Measurements from ENCODE around the gene TRMT112.

Gene TRMT112
- total RNA-seq = 25.6 to 64.6 (median 43.2) reads per million in 18 experiments

- peak; percentile 95 to 98 for DNase-seq
Observed at GRCh38 chr11:64317325-64317960, at the start of gene TRMT112. Gene TRMT112 (minus strand): TSS chr11:64317559. CDS start chr11:64317526, 33 bp downstream.

DNA sequence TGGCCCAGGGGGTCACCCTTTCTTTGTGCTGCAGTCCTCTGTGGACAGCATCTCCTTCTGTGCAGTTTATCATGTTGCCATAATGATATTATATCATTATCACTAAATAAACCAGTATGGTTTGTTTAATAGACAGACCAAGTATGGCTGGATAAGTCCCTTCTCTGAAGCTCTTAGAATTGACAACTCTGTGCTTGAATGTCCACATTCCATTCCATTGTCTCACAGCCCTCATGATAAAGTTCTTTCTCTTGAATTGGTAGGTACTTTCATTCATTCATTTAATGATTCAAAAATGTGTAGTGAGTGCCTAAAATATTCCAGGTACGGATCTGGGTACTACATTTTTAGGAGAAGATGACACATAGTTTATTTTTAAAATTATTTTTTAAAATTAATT is 49.4 kb upstream of the TRMT112 start:
- no peak for DNase-seq

DNA sequence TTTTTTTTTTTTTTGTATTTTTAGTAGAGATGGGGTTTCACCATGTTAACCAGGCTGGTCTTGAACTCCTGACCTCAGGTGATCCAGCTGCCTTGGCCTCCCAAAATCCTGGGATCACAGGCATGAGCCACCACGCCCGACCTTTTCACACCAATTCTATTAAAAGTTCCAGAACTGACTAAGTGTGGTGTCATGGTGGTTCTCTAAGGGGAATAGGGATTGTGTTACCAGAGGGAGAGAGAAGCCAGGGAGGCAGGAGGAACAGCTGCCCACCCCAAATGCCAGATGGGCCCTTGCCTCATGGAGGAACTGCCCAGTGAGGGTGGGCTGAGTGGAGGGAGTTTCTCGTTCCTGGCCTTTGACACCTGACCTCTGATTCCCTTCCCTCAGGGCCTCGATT is 47.6 kb upstream of the TRMT112 start:
- no peak for DNase-seq

- DNase-seq = no peak
Observed at GRCh38 chr11:64364435-64364834, 47.1 kb upstream of the TRMT112 start.

- DNase-seq = no peak
Observed at GRCh38 chr11:64362339-64362738, 45.0 kb upstream of the TRMT112 start.

DNA sequence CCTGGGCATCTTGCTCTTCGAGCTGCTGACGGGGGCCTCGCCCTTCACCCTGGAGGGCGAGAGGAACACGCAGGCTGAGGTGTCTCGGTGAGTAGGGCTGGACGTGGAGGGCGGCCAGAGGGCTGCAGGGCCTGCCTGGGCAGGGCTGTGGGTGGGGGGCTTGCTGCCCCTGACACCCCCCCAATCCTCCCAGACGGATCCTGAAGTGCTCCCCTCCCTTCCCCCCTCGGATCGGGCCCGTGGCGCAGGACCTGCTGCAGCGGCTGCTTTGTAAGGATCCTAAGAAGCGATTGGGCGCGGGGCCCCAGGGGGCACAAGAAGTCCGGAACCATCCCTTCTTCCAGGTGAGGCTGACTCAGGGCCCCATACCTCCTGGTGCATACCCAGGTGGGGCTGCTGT is 44.3 kb upstream of the TRMT112 start:
- no peak for DNase-seq

- peak; percentile 44 to 52 for DNase-seq
Observed at GRCh38 chr11:64360448-64360921, 43.1 kb upstream of the TRMT112 start.

DNA sequence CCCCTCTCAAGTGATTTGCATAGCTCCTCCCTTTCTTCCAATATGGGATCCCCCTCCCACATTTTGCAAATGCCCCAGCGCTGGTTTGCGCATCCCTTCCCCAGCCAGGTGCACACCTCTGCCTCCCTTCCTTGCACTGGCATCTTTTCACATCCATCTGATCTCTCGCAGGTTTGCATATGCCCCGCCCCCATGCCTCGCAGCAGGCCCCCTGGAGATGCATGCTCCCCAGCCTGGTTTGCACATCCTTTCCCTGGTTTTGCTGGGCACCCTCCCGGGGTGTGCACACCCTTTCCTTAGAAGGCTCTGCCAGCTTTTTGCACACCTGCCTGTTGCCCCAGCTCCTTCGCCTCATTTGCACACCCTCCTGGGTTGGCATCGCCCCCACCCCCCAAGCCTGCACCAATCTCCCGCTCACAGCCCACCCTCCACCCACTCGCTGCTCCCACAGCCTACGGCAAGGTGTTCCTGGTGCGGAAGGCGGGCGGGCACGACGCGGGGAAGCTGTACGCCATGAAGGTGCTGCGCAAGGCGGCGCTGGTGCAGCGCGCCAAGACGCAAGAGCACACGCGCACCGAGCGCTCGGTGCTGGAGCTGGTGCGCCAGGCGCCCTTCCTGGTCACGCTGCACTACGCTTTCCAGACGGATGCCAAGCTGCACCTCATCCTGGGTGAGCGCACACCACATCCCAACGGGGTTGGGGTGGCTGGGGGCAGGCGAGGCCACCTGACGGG is 42.5 kb upstream of the TRMT112 start:
- DNase-seq = peak; percentile 39 to 52

- peak; percentile 69 to 87 for DNase-seq
Observed at GRCh38 chr11:64358907-64359711, 41.8 kb upstream of the TRMT112 start, which contains the start of gene RPS6KA4. Gene RPS6KA4 (plus strand): TSS chr11:64359162. CDS start chr11:64359236, 74 bp downstream.

GRCh38 chr11:64358536-64358906 is 41.2 kb upstream of the TRMT112 start:
- DNase-seq = no peak

GRCh38 chr11:64357904-64358535 is 40.7 kb upstream of the TRMT112 start:
- DNase-seq = no peak

DNA sequence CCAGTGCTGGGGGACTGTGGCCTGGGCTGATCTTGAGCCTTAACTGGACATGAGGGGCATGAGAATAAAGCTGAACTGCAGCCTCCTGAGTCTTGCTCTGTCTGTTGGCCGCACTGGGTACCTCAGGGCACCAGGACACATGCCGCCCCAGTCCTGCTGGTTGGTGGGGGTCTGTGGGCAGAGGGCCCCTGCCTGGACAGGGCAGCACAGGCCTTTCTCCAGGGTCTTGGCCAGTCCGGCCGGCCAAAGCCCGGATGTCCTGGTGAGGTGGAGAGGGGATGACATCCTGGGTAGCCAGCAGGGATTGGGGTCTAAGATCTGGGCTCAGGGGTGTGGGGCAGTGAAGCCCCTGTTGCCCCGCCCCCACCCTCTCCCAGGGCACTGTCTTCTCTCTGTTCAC is 40.1 kb upstream of the TRMT112 start:
- DNase-seq = no peak

DNA sequence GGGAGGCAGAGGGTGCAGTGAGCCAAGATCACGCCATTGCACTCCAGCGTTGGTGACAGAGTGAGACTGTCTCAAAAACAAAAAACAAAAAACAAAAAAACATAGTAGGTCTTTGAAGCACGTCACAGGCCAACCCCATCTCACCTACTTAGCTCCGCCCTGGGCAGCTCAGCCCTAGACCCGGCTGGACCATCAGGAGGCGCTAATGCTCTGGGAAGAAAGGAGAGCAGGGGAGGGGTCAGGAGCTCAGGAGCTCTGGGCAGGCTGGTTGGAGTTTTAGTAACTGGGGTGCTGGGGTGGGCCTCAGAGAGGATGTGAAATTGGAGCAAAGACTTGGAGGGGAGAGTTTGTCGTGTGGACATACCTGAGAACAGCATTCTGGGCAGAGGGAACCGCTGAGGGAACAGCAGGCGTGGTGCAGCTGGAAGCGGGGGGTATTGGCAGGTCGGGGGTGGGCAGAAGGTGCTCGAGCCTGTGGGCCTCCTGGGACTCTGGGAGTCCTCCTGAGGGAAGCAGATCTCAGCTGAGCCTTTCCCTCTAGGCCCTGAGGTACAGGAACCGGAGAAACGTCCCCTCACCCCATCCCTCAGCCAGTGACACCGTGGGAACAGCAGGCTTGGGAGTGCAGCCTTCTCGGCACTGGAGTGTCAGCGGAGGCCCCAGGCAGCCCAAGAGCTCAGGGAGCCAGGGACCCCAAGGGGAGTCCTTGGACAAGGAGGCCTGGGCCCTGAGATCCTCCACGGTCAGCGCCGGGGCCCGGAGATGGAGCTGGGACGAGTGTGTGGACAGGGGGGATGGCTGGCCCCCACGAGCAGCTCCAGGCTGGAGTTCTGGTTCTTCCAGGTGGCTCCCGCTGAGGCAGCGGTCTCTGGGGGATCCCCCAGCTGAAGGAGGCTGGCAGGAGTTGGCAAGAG is 39.4 kb upstream of the TRMT112 start:
- peak; percentile 53 to 61 for DNase-seq

GRCh38 chr11:64355078-64355940 is 38.0 kb upstream of the TRMT112 start:
- peak; percentile 62 to 74 for DNase-seq

GRCh38 chr11:64353715-64354506 is 36.6 kb upstream of the TRMT112 start:
- no peak for DNase-seq

DNA sequence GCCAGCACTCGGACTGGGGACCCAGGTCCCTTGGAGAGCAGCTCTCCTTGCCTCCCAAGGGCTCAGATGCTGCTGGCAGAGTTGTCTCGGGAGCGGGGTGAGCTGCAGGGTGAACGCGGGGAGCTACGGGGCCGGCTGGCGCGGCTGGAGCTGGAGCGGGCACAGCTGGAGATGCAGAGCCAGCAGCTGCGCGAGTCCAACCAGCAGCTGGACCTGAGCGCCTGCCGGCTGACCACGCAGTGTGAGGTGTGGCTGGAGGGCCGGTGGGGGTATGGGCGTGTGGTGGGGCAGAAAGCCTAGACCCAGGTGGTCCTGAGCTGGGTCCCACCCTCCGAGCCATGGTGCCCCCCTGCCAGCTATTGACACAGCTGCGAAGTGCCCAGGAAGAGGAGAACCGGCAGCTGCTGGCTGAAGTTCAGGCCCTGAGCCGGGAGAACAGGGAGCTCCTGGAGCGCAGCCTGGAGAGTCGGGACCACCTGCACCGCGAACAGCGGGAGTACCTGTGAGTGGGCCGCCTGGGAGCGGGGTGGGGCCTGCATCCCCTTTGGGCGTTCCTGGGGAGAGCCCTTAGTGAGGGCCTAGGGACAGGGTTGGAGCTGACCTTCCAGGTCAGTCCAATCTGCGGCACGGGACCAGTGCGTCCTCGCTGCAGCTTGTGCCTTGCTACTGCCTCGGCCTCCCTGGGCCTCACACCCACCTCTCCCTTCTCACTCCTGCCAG is 35.8 kb upstream of the TRMT112 start:
- no peak for DNase-seq

GRCh38 chr11:64352099-64352994 is 35.0 kb upstream of the TRMT112 start:
- no peak for DNase-seq

DNA sequence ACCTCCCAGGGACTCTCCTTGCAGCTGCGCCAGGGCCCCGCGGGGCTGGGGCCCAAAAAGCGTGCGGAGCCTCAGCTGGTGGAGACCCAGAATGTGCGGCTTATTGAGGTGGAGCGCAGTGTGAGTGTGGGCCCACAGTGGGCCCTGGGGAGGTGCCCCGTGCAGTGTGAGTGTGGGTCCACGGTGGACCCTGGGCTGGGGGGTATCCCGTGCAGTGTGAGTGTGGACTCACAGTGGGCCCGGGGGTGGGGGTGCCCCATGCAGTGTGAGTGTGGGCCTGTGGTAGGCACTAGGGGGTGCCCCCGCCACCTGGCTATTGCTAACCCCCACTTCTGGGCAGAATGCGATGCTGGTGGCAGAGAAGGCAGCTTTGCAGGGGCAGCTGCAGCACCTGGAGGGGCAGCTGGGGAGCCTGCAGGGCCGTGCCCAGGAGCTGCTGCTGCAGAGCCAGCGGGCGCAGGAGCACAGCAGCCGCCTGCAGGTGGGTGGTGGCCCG is 33.8 kb upstream of the TRMT112 start:
- DNase-seq = no peak

Data from inflammatory macrophage (primary cell).